Measurements from ENCODE around the gene CROCC2.

The CROCC2 gene

DNA sequence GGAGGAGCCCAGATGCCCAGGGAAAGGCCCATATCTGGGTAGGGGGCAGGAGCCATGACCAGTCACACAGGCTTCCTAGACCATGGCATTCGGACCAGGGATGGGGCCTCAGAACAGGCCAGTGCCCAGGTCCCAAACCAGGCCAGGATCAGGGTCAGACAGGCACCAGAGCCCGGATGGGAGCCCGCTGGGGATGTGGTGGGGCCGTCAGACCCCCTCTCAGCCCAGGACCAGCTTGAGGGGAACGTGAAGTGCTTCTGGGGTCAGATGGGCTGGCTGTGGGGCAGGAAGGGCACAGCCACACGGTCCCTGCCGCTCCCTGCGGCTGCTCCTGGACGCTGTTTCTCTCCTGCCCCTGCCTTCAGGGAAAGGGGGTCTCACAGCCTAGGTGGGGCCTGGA, 131.4 kb downstream of the CROCC2 start:
- no peak for DNase-seq (ENCODE audit: low read depth in 3 of 3)

DNA sequence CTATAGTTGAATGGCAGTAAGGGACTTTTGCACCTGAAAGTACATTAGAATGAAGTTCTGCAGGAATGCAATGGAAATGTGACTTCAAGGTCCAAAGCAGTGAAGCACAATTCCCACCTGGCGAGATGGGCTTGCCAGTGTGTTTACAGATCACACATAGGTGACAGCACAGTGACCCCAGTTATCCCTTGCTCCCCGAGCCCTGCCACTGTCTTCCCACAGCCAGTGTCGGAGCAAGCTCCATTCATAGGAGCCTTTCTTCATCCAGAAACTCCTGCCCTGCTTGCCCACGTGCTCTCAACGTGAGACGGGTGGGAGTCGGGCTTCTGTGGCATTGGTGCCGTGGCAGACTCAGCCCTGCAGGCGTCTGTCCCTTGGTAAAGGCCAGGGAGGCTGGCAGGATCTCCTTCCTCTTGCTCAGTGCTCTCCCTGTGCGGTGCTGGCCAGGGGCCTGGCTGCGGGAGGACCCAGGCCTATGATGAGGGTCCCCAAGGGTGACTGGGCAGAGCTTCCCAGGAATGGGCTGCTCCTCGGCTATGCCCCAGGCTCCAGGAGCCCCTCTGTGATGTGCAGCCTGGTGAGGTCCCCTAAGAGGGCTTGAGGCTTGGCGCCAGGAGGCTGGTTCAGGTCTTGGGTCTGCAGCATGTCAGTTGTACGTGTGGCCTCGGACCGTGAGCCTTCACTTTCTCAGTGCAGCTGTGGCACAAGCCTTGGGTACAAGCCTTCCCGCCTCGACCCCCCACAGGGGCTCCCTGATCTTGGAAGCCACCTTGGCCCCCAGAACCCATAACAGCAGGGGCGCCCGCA, 132.4 kb downstream of the CROCC2 start:
- no peak for DNase-seq (ENCODE audit: low read depth in 3 of 3)

DNA sequence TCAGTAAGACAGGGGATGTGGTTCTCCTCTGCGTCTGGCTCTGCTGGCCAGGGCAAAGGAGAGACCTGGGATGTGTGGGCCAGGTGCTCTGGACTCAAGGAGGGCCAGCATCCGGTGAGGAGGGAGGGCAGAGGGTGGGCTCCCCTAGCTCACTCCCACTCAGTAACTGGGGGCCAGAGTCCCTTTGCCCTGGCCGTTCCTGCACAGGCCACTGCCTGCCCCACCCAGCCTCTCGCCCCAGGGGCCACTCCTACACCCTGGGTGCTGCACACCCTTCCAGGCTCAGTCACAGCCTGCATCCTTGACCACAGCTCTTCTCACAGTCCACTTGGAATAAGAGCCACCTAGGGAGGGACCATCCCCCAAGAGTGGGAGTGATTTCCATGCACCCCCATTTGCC, 133.3 kb downstream of the CROCC2 start:
- DNase-seq (ENCODE audit: low read depth in 3 of 3): no peak

DNA sequence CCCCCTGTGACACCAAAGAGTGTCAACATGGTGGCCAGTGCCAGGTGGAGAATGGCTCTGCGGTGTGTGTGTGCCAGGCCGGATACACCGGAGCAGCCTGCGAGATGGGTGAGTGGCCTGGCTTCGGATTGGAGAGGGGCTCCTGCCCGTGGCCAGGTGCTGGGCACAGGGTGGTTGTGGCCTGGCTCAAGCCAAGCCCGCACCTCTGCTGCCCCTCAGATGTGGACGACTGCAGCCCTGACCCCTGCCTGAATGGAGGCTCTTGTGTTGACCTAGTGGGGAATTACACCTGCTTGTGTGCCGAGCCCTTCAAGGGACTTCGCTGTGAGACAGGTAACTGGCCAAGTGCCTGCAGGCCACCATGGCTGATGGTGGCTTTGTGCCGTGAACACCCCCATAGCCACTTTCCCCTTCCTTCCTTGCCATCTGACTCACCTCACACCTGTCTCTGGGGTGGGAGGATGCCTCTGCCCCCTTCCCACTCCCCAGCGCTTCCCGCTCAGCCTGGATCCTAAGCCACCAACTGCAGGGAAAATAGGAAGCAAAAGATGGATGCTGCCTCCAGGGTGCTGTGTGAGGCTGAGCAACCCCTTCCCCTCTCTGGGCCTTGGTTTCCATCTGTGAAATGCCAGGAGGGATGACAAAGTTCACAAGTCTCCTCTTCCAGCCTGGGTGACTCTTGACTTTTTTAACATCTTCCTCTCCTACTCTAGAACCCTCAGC, 134.1 kb downstream of the CROCC2 start:
- DNase-seq (ENCODE audit: low read depth in 3 of 3): no peak

DNA sequence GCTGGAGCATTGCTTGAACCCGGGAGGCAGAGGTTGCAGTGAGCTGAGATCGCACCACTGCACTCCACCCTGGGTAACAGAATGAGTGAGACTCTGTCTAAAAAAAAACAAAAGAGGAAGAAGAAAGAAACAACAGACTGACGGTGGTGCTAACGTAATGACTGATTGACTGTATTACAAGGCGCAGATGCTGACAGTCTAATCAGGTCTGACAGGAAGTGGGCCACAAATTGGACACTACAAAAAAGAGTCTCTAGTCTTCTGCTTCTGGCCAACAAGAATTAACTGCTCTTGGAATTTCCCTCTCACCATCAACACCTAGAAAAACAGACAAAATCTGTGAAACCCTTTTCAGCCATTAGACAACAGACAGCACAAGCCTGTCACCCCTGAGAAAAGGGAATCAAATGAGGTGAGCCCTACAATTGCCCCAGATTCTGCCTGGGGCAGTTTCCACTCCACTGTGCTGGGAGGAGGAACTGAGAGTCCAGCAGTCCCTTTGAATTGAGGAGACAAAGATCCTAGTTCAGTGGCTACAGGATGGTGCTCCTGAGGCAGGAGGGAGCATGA, 135.5 kb downstream of the CROCC2 start:
- DNase-seq (ENCODE audit: low read depth in 3 of 3): no peak
